SIG-M5 (cell line): ENCODE results near the gene PRDM11.

Experiments used
- DNase-seq: peaks from one replicate; lab custom pipeline; 2025; lab: John Stamatoyannopoulos, UW

Gene PRDM11

GRCh38 chr11:45141631-45142030 is 4.8 kb upstream of the PRDM11 start:
- DNase-seq = no peak

- DNase-seq = no peak
Measured at GRCh38 chr11:45142241-45143055, 4.0 kb upstream of the PRDM11 start.

DNA sequence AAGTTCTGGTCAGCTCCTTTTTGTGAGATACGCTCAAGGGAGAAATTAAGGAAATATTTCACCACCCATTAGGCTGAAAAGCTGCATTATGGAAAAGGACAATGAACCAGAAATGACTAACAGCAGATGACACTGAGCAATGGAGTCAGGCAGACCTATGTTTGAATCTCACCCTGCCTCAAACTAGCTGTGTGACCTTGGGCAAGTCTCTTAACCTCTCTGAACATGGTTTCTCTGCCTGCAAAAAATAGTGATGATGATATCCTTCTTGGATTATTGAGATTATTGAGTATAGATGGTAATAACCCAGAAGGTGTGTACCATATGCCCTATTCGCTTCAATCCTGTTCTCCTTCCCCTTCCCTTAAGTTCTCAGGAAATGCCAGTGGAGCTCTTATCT is 2.9 kb upstream of the PRDM11 start:
- DNase-seq = no peak

GRCh38 chr11:45144126-45145082 is 2.0 kb upstream of the PRDM11 start:
- DNase-seq = no peak

GRCh38 chr11:45145083-45145378 is 1.4 kb upstream of the PRDM11 start:
- DNase-seq = no peak

DNA sequence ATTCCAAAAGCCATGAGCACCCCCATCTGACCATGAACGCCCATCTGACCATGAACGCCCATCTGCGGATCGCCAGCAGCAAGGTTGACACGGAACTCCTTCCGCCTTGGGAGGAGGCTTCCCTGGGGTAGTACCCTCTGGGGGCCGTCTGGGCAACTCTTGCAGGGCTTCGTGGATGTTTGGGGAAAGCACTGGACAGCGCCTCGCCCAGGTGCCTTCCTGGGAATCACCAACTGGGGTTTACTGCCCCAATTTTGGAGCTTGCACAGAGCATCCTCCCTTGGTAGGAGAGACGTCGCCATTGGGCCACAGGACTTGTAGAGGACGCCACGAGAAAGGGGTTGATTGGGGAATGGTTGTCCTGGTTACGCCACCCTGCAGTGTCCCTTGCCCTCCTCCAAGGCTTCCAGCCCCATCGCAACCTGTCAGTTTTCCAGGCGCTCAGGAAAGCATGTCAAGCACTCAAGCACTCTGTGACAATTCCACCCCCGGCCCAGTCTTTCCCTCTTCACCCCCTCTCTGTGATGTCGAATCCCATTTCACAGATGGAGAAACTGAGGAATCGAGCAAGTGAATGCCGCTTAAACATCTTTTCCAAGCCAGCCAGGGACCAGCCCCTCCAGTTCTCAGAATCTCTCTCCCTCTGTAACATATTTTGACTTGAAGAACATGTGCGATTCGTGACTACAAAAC is 914 bp upstream of the PRDM11 start:
- no peak for DNase-seq

DNA sequence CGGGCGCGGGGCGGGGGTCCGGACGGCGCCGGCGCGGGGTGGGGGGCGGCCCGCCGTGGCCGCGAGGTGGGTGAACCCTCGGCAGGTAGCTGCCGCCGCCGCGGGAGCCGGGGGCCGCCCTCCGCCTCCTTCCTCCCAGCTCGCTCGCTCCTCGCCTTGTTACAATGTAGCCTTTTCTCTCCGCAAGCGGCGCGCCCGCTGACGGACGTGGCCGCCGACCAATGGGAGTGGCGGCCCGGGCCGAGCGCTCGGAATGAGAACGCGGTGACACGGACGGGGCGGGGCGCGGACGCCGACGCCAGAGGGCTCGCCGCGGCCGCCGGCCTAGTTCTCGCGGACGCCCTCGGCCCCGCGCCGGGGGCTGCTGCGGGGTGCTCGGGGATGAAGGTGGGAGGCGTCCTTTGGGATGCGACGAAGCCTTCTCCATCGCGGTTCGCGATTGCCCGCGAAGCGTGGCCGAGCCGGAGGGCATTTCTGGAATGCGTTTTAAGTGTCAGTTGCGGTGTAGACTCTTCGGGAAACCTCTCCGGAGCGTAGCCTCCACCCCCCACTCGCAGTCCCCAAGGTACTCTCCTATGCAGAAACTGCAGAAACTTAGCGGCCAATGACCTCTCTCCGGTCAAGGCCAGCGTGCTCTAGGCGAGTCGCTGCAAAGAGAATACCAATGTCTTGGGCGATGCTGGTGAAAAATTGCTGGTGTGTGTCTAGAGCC is 734 bp downstream of the PRDM11 start:
- DNase-seq = peak; percentile 3

GRCh38 chr11:45147891-45148675 is 1.6 kb downstream of the PRDM11 start:
- DNase-seq = no peak

GRCh38 chr11:45149483-45150056 is 3.1 kb downstream of the PRDM11 start:
- DNase-seq = no peak

- DNase-seq = no peak
Measured at GRCh38 chr11:45150301-45150700, 3.9 kb downstream of the PRDM11 start.

DNA sequence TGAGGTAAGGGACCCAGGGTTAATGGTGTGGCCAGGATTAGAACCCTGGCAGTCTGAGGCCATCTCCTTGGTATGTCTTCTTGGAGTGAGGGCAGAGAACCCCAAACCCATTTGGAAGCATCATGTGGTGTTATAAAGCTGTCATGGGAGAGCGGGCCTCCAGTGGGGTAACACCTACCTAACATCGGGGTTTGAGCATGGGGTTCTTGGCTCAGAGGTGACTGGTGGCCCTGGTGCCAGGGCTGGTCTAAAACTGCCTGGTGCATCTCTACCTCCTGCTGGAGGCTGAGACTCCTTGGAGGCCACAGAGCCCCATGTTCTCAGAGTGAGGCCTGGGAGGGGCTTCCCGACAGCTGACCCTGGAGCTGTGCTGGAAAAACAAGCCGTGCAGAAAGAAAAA is 4.5 kb downstream of the PRDM11 start:
- no peak for DNase-seq

- DNase-seq = no peak
Measured at GRCh38 chr11:45151362-45151982, 5.0 kb downstream of the PRDM11 start.

GRCh38 chr11:45152740-45153595 is 6.5 kb downstream of the PRDM11 start:
- DNase-seq = no peak

DNA sequence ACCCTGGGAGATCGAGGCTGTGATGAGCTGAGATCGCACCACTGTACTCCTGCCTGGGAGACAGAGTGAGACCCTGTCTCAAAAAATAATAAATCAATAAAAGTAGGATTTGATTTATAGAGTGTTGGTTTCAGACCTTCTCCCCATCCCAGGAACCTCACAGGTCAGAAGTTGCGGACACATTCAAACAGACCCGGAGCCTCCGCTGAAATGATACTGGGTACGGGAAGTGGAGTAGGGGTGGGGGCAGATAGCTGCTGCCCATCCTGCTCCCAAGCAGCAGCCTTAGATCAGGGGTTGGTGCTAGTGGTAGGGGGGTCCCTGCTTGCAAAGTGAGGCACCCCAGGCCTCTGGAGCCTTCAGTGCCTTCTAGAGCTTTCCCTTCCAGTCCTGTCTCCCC is 7.8 kb downstream of the PRDM11 start:
- DNase-seq = no peak

DNA sequence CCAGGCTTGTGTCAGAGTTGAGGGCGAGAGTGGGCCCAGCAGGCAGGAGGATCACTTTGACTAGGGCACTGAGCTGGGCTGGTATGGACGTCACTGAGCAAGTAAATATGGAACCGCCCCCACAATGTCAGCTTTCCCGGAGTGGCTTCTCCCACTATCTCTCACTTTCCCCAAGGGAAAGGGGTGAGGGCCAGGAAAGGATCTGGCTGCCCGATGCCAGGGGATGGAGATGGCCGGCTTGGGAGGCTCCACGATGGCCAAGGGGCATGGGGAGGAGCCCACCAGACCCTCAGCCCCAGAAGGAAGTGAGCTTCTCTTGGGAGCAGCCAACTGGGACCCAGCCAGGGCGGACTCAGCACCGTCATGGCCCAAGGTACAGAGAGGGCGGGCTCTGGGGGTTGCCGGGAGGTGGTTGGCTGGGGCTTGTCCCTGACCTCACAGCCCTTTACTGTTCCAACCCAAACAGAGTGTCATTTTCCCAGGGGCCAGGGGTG is 8.7 kb downstream of the PRDM11 start:
- DNase-seq = no peak

GRCh38 chr11:45155627-45156180 is 9.3 kb downstream of the PRDM11 start:
- DNase-seq = no peak

- DNase-seq = no peak
Measured at GRCh38 chr11:45156201-45156600, 9.8 kb downstream of the PRDM11 start.

DNA sequence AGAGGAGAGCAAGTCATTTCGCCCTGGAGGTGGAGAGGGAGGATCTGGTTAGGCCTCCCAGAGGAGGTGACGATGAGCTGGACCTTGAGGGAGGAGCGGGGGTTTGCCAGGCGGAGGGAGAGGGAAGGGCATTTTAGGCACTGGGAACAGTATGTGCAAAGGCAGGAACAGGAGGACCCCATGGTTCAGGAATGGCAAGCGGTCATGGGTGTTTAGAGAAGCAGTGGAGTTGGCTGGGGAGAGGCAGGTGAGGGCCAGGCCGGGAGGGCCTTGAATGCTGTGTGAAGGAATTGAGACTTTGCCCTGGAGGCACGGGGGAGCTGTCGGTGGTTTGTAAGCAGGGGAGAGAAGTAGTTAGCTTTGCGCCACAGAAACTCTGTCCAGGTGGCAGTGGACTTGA is 10.3 kb downstream of the PRDM11 start:
- no peak for DNase-seq
